H1 (cell line): ENCODE measurements around the gene PXDN. TPM values are rescaled to one million over a fixed set of nuclear protein-coding genes. Genes with fewer than 3 reads are reported as not detected.

Experiments used
- CTCF ChIA-PET: fragments of 300-600 bp; sonication (Branson Sonifier 250); formaldehyde crosslinking; loops from one replicate; lab custom pipeline; 2021; ENCODE audit not compliant: partially characterized antibody; lab: Charles Lee
- POLR2A ChIA-PET: fragments of 300-600 bp; sonication (Branson Sonifier 250); formaldehyde crosslinking; loops from one replicate; lab custom pipeline; 2021; ENCODE audit warnings: inconsistent platforms; ENCODE audit not compliant: partially characterized antibody; lab: Charles Lee
- DNase-seq, 2 experiments: peaks; one replicate each; pipeline versions ENCODE4 v3.0.0 to v3.0.0-alpha.2; 2010 to 2022; ENCODE audit warnings: low spot score in 2 of 2, low read depth in 1 of 2, mixed read lengths in 1 of 2
- FAIRE-seq: peaks from 2 replicates; lab custom pipeline; 2011; peaks lifted over from hg19 to GRCh38; lab: Jason Lieb, UNC
- H2AFZ ChIP-seq: 2 replicates; pipeline ENCODE4 v1.8.1; 2012; ENCODE audit warnings: low read length, inconsistent platforms
- H2AK5ac ChIP-seq: 2 replicates; pipeline ENCODE4 v1.6.1; 2013; ENCODE audit warnings: low read depth, low read length
- H2BK120ac ChIP-seq: replicated peaks from 2 replicates; pipeline ENCODE3; 2013; ENCODE audit warnings: low read depth, low read length, inconsistent platforms
- H2BK12ac ChIP-seq: 2 replicates; pipeline ENCODE4 v1.6.1; 2013; ENCODE audit warnings: low read depth, low read length
- H2BK15ac ChIP-seq: 2 replicates; pipeline ENCODE4 v1.6.1; 2013; ENCODE audit warnings: low read length
- H2BK20ac ChIP-seq: 2 replicates; pipeline ENCODE4 v1.6.1; 2013; ENCODE audit warnings: low read length
- H2BK5ac ChIP-seq: 2 replicates; pipeline ENCODE4 v1.6.1; 2013; ENCODE audit warnings: low read depth, low read length
- H3K14ac ChIP-seq: 2 replicates; pipeline ENCODE4 v1.6.1; 2013; ENCODE audit warnings: inconsistent platforms; ENCODE audit not compliant: insufficient read length
- H3K18ac ChIP-seq: 2 replicates; pipeline ENCODE4 v1.6.1; 2013; ENCODE audit warnings: low read length; ENCODE audit errors: extremely low read depth
- H3K23ac ChIP-seq: 2 replicates; pipeline ENCODE4 v1.6.1; 2013; ENCODE audit warnings: inconsistent platforms; ENCODE audit not compliant: insufficient read length
- H3K23me2 ChIP-seq: 2 replicates; pipeline ENCODE4 v1.6.1; 2013; ENCODE audit warnings: low read depth, low read length
- H3K27ac ChIP-seq: 2 replicates; pipeline ENCODE4 v1.6.1; 2011; ENCODE audit warnings: low read depth, low read length, inconsistent platforms
- H3K27me3 ChIP-seq, 4 experiments: replicated peaks in 1 of 4; 1 replicate in 1 of 4; 2 replicates in 3 of 4; pipeline versions ENCODE4 v1.6.1 to v1.8.1; 2011 to 2013; ENCODE audit warnings: low read length in 3 of 4, mild to moderate bottlenecking in 3 of 4, inconsistent platforms in 2 of 4, mixed read lengths in 2 of 4, moderate library complexity in 1 of 4; ENCODE audit not compliant: control insufficient read depth in 3 of 4, insufficient read depth in 3 of 4; ENCODE audit errors: extremely low read depth in 1 of 4
- H3K36me3 ChIP-seq, 4 experiments: 2 replicates each; pipeline versions ENCODE4 v1.6.1 to v1.8.1; 2011 to 2013; ENCODE audit warnings: mild to moderate bottlenecking in 4 of 4, low read length in 3 of 4, moderate library complexity in 2 of 4, control low read depth in 1 of 4, inconsistent platforms in 1 of 4; ENCODE audit not compliant: insufficient read depth in 4 of 4, control insufficient read depth in 2 of 4
- H3K4ac ChIP-seq: replicated peaks from 2 replicates; pipeline ENCODE3; 2013; ENCODE audit warnings: low read length, low read depth, mixed read lengths, inconsistent platforms; ENCODE audit not compliant: insufficient read length
- H3K4me1 ChIP-seq, 4 experiments: replicated peaks in 1 of 4; 1 replicate in 1 of 4; 2 replicates in 3 of 4; pipeline versions ENCODE4 v1.6.1 to v1.8.1; 2011 to 2013; ENCODE audit warnings: low read length in 3 of 4, inconsistent platforms in 2 of 4, mixed read lengths in 1 of 4; ENCODE audit not compliant: insufficient read depth in 4 of 4, control insufficient read depth in 3 of 4
- H3K4me2 ChIP-seq, 2 experiments: 2 replicates each; pipeline versions ENCODE4 v1.6.1 to v1.8.1; 2011 to 2013; ENCODE audit warnings: low read depth in 2 of 2, low read length in 2 of 2, control low read depth in 1 of 2, inconsistent platforms in 1 of 2, mild to moderate bottlenecking in 1 of 2; ENCODE audit not compliant: insufficient read depth in 1 of 2
- H3K4me3 ChIP-seq, 4 experiments: fragments of 200-600, 300-600 bp in 1 of 4; sonication (generic), shearing (Covaris generic), sonication (Bioruptor Twin) in 1 of 4; 2 replicates each; pipeline versions ENCODE4 v1.5.1 to v1.8.1; 2011 to 2016; ENCODE audit warnings: low read length in 4 of 4, low read depth in 3 of 4, control low read depth in 2 of 4, inconsistent platforms in 2 of 4, mild to moderate bottlenecking in 2 of 4, mixed read lengths in 1 of 4, moderate library complexity in 1 of 4; ENCODE audit not compliant: insufficient read depth in 2 of 4; ENCODE audit errors: extremely low read depth in 1 of 4
- H3K56ac ChIP-seq: replicated peaks from 2 replicates; pipeline ENCODE3; 2013; ENCODE audit warnings: low read depth, mild to moderate bottlenecking, mixed read lengths, low read length, inconsistent platforms; ENCODE audit not compliant: insufficient read length
- H3K79me1 ChIP-seq: 2 replicates; pipeline ENCODE4 v1.6.1; 2013; ENCODE audit warnings: low read depth, low read length, control low read depth
- H3K79me2 ChIP-seq, 2 experiments: 2 replicates each; pipeline versions ENCODE4 v1.6.1 to v1.8.1; 2012 to 2013; ENCODE audit warnings: low read length in 2 of 2, mild to moderate bottlenecking in 2 of 2, inconsistent platforms in 1 of 2; ENCODE audit not compliant: insufficient read depth in 2 of 2, control insufficient read depth in 1 of 2
- H3K9ac ChIP-seq, 4 experiments: replicated peaks in 1 of 4; 1 replicate in 1 of 4; 2 replicates in 3 of 4; pipeline versions ENCODE4 v1.6.1 to v1.8.1; 2011 to 2013; ENCODE audit warnings: low read depth in 3 of 4, low read length in 3 of 4, control low read depth in 2 of 4, mild to moderate bottlenecking in 2 of 4, moderate library complexity in 2 of 4, inconsistent platforms in 1 of 4; ENCODE audit errors: extremely low read depth in 1 of 4
- H3K9me3 ChIP-seq, 2 experiments: 2 replicates each; pipeline versions ENCODE4 v1.6.1 to v1.8.1; 2012 to 2013; ENCODE audit warnings: mild to moderate bottlenecking in 2 of 2, moderate library complexity in 2 of 2, control low read depth in 1 of 2, inconsistent platforms in 1 of 2, low read depth in 1 of 2, low read length in 1 of 2, mixed read lengths in 1 of 2; ENCODE audit not compliant: insufficient read depth in 2 of 2
- H4K20me1 ChIP-seq, 2 experiments: replicated peaks in 1 of 2; 2 replicates each; pipeline versions ENCODE3 to v1.8.1; 2011 to 2013; ENCODE audit warnings: inconsistent platforms in 2 of 2, low read length in 2 of 2, mild to moderate bottlenecking in 1 of 2; ENCODE audit not compliant: insufficient read depth in 2 of 2, control insufficient read depth in 1 of 2
- H4K5ac ChIP-seq: 2 replicates; pipeline ENCODE4 v1.6.1; 2013; ENCODE audit warnings: low read length, low read depth, mixed read lengths, inconsistent platforms; ENCODE audit not compliant: insufficient read length
- H4K8ac ChIP-seq: 2 replicates; pipeline ENCODE4 v1.8.0; 2013; ENCODE audit warnings: mild to moderate bottlenecking, moderate library complexity, low read length, inconsistent platforms; ENCODE audit not compliant: insufficient read depth; ENCODE audit errors: extremely low read depth
- H4K91ac ChIP-seq: replicated peaks from 2 replicates; pipeline ENCODE3; 2013; ENCODE audit warnings: low read length, mixed read lengths, inconsistent platforms; ENCODE audit not compliant: insufficient read length
- BACH1 ChIP-seq: IDR thresholded peaks from 2 replicates; pipeline ENCODE4 v1.6.1; 2012; ENCODE audit warnings: low read length, improper control_type of control experiment
- BCL11A ChIP-seq, 2 experiments: IDR thresholded peaks; one replicate each; pipeline ENCODE4 v1.6.1; 2011; ENCODE audit warnings: low read depth in 2 of 2, low read length in 2 of 2, mild to moderate bottlenecking in 2 of 2
- CBX5 ChIP-seq: fragments of 300-800, 300-1000 bp; sonication (generic); IDR thresholded peaks from 2 replicates; pipeline ENCODE4 v1.7.1; 2016; ENCODE audit warnings: antibody characterized with exemption, low read length, low read depth
- CEBPB ChIP-seq: IDR thresholded peaks from 2 replicates; pipeline ENCODE4 v1.6.1; 2012; ENCODE audit warnings: low read depth, low read length
- CTBP2 ChIP-seq: IDR thresholded peaks from 2 replicates; pipeline ENCODE4 v1.7.0; 2011; ENCODE audit warnings: borderline replicate concordance, mild to moderate bottlenecking, moderate library complexity, mixed read lengths, low read length; ENCODE audit not compliant: insufficient read depth, insufficient read length
- EGR1 ChIP-seq: IDR thresholded peaks from 2 replicates; pipeline ENCODE4 v1.6.1; 2011; ENCODE audit warnings: low read depth, low read length, borderline replicate concordance
- FOSL1 ChIP-seq: IDR thresholded peaks from 2 replicates; pipeline ENCODE4 v1.6.1; 2011; ENCODE audit warnings: mild to moderate bottlenecking, low read depth, low read length, moderate library complexity; ENCODE audit not compliant: insufficient read depth
- JUND ChIP-seq: IDR thresholded peaks from 2 replicates; pipeline ENCODE4 v1.6.1; 2011; ENCODE audit warnings: mild to moderate bottlenecking, improper control_type of control experiment, low read length
- NANOG ChIP-seq: IDR thresholded peaks from 2 replicates; pipeline ENCODE4 v1.6.1; 2011; ENCODE audit warnings: low read length, low read depth, mild to moderate bottlenecking, inconsistent platforms; ENCODE audit not compliant: insufficient read depth, poor library complexity, severe bottlenecking
- RFX5 ChIP-seq: IDR thresholded peaks from 2 replicates; pipeline ENCODE4 v1.6.1; 2011; ENCODE audit warnings: low read depth, low read length, improper control_type of control experiment, borderline replicate concordance
- SP2 ChIP-seq: IDR thresholded peaks from 2 replicates; pipeline ENCODE4 v1.6.1; 2012; ENCODE audit warnings: mild to moderate bottlenecking, low read length, inconsistent platforms
- TAF1 ChIP-seq: IDR thresholded peaks from 2 replicates; pipeline ENCODE4 v1.6.1; 2011; ENCODE audit warnings: mild to moderate bottlenecking, low read depth, low read length
- TCF12 ChIP-seq: IDR thresholded peaks from 2 replicates; pipeline ENCODE4 v1.6.1; 2011; ENCODE audit warnings: low read depth, mild to moderate bottlenecking, low read length
- WGBS, 2 experiments: shearing (Covaris generic) in 1 of 2; methylation state at CpG; one replicate each; pipeline versions ENCODE4 v1.1.6 to v1.1.7; 2013 to 2015; ENCODE audit warnings: low lambda C conversion rate in 2 of 2, mixed read lengths in 2 of 2, inconsistent platforms in 1 of 2, low coverage in 1 of 2, missing lambda C conversion rate in 1 of 2; ENCODE audit not compliant: insufficient replicate concordance in 2 of 2, insufficient coverage in 1 of 2, insufficient read length in 1 of 2; ENCODE audit errors: extremely low coverage in 1 of 2, missing lambda C conversion rate in 1 of 2; 5-methylcytosine and 5-hydroxymethylcytosine counted together
- polyA plus RNA-seq, 7 experiments: library from polyadenylated mRNA; depleted of rRNA in 3 of 7; stranded (reverse) in 5 of 7; unstranded in 2 of 7; fragments of >200 nt in 5 of 7; fragments of 200-250 nt in 2 of 7; gene quantifications; 1 replicate in 5 of 7; 2 replicates in 1 of 7; 4 replicates in 1 of 7; pipeline versions ENCODE4 v1.2.1 to v1.2.3, GENCODE V29; 2011 to 2013; ENCODE audit warnings: missing spikeins in 2 of 7, mixed read lengths in 2 of 7
- total RNA-seq: library from RNA; stranded (reverse); fragmentation: NEBNext Ultra II Directional; extraction: Animal tissue kit (Norgen Biotek cat#: 25700); gene quantifications from 2 replicates; pipeline ENCODE4 v1.2.1, GENCODE V29; 2021

Gene PXDN
- total and polyA plus RNA-seq, 2 of the 8 experiments (the other 6 are each of a cell fraction or from before 2014, with no cell fraction given), result 104 to 141 TPM

- Histone ChIP-seq H3K18ac (no peak overlapping the region), H4K20me1 (peaks cover 0 to 13% of the 10 kb centered on the region in 2 experiments), H3K4me3 (no peak overlapping the region), H2BK15ac (no peak overlapping the region), H4K8ac (no peak overlapping the region), H2AK5ac (no peak overlapping the region), H4K5ac (no peak overlapping the region), H3K14ac (no peak overlapping the region), H4K91ac (no peak overlapping the region), H2BK12ac (no peak overlapping the region), H2BK20ac (no peak overlapping the region), H3K79me1 (peaks cover 6% of the 10 kb centered on the region), H3K79me2 (no peaks in the 10 kb centered on the region), H3K23ac (no peak overlapping the region), H2BK5ac (no peak overlapping the region), H3K4ac (no peak overlapping the region), H3K27ac (no peak overlapping the region), H3K9me3 (peaks cover 0 to 3% of the 10 kb centered on the region in 2 experiments; a peak in 1 of 4 replicates), H2BK120ac (no peak overlapping the region), H3K4me1 (peaks cover 0 to 5% (median 1%) of the 10 kb centered on the region in 4 experiments; a peak in 3 of 7 replicates), H3K36me3 (no peaks in the 10 kb centered on the region; a peak in 1 of 8 replicates), H3K23me2 (peaks cover 26% of the 10 kb centered on the region), H3K56ac (no peak overlapping the region), H3K9ac (no peak overlapping the region), H3K27me3 (no peaks in the 10 kb centered on the region), H3K4me2 (no peak overlapping the region), H2AFZ (no peak overlapping the region)
- CTCF ChIA-PET, result interaction anchor here (0.7 to 1.3 kb wide), 6 partner anchors 15 to 1458 kb away, joined by 3 to 5 read pairs (median 4); no protein-coding TSS in a partner anchor
- FAIRE-seq (no peak), DNase-seq (no peak)
- 93% methylated on average over 29 of the region's 29 CpGs; no CpG with 5 or more reads in 1 of the 2 experiments for WGBS, 2 experiments
- POLR2A ChIA-PET, result interaction anchor here (0.5 to 2.7 kb wide), 7 partner anchors 14 to 124 kb away, joined by 3 to 11 read pairs (median 4); no protein-coding TSS in a partner anchor
- TF ChIP-seq BCL11A (IDR thresholded peaks at IDR 0.05; ENCODE audit: low read depth in 2 of 2, low read length in 2 of 2) (no peak), TAF1 (no peak), CTBP2 (no peak), JUND (no peak), CBX5 (no peak), FOSL1 (no peak), EGR1 (no peak), RFX5 (no peak), NANOG (no peak), CEBPB (no peak), TCF12 (no peak), BACH1 (no peak), SP2 (no peak)
Observed at GRCh38 chr2:1600191-1601066, 143.9 kb downstream of the PXDN start.
